Measurements from ENCODE around the gene MLH1.

GRCh38 chr3:37053337-37053736 lies 60.0 kb downstream of the MLH1 start:
- TF ChIP-seq YY1 (IDR thresholded peaks at IDR 0.05; ENCODE audit: insufficient read depth, insufficient read length): no peak
- no peak for TF ChIP-seq ZNF274 (IDR thresholded peaks at IDR 0.05; ENCODE audit: low read depth, low read length)
- no peak for TF ChIP-seq SUZ12 (IDR thresholded peaks at IDR 0.05; ENCODE audit: extremely low read depth, insufficient read depth, insufficient read length)
